Activated T-helper 1 cell treated with anti-CD3 and anti-CD28 coated beads, Interleukin-12 subunit alpha, Interleukin-12 subunit beta, Interleukin-2, Interleukin-4 antibody, amounts not matched to agents 30 ng/mL and 10 ng/mL and 1 ng/mL, durations not matched to agents 14 hours and 24 hours and 36 hours (primary cell): ENCODE results near the gene WASHC2A. TPM values are rescaled to one million over a fixed set of nuclear protein-coding genes. Genes with fewer than 3 reads are reported as not detected.
"Not testable (repeated sequence)": the region's sequence is repeated elsewhere in the genome, so short reads cannot be mapped to it uniquely, and the experiment has no call there.

Experiments
- DNase-seq: peaks from one replicate; pipeline ENCODE4 v3.0.0; 2021; ENCODE audit warnings: low spot score
- H3K27ac Mint-ChIP-seq: one replicate; pipeline ENCODE4 v1.8.0; 2021; ENCODE audit warnings: mild to moderate bottlenecking, mixed read lengths
- H3K27me3 Mint-ChIP-seq: one replicate; pipeline ENCODE4 v1.8.0; 2022; ENCODE audit warnings: mild to moderate bottlenecking, moderate library complexity, mixed read lengths; ENCODE audit not compliant: insufficient read depth
- H3K36me3 Mint-ChIP-seq: one replicate; pipeline ENCODE4 v1.8.0; 2021; ENCODE audit warnings: low read depth, mixed read lengths
- H3K4me1 Mint-ChIP-seq: one replicate; pipeline ENCODE4 v1.8.0; 2021; ENCODE audit warnings: low read depth, mixed read lengths
- H3K4me3 Mint-ChIP-seq: one replicate; pipeline ENCODE4 v1.8.0; 2021; ENCODE audit warnings: mild to moderate bottlenecking, moderate library complexity, mixed read lengths
- H3K9me3 Mint-ChIP-seq: one replicate; pipeline ENCODE4 v1.8.0; 2021; ENCODE audit warnings: mixed read lengths
- intact Hi-C: fragments of 100-400 bp; cut with micrococcal nuclease; formaldehyde crosslinking; loops from one replicate; pipeline ENCODE4 v1.15.1; 2024
- total RNA-seq: library from RNA; stranded (reverse); gene quantifications from 2 replicates; pipeline ENCODE4 v1.2.3, GENCODE V29; 2022

The WASHC2A gene
- total RNA-seq, 1 donor from 2014 or later, result 26.8 TPM

DNA sequence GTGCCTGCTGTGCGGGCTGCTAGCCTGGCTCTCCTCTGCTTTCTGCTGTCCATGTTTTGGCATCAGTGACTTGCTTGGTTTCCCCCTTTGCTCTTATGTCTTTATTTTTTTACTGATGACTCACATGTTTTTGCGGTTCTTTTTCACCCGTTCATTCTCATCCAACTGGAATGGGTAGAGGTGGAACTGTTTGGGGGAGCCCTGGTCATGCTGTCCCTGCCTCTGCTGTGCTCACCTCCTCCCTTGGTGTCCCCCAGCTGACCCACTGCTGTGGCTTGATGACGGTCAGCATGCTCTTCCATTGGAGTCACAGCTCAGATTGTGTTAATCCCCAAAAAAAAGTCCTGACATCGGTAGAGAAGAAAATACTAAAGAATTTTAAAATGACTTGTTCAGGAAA, 26.9 kb downstream of the WASHC2A start:
- H3K4me1 Mint-ChIP-seq, DNase-seq, intact Hi-C loops, H3K27me3 Mint-ChIP-seq, H3K36me3 Mint-ChIP-seq, H3K4me3 Mint-ChIP-seq, H3K27ac Mint-ChIP-seq, H3K9me3 Mint-ChIP-seq: not testable (repeated sequence)

- H3K27me3 Mint-ChIP-seq, DNase-seq, H3K4me1 Mint-ChIP-seq, H3K4me3 Mint-ChIP-seq, H3K9me3 Mint-ChIP-seq, H3K27ac Mint-ChIP-seq, intact Hi-C loops, H3K36me3 Mint-ChIP-seq: not testable (repeated sequence)
Observed at GRCh38 chr10:50095402-50095801, 27.6 kb downstream of the WASHC2A start.

DNA sequence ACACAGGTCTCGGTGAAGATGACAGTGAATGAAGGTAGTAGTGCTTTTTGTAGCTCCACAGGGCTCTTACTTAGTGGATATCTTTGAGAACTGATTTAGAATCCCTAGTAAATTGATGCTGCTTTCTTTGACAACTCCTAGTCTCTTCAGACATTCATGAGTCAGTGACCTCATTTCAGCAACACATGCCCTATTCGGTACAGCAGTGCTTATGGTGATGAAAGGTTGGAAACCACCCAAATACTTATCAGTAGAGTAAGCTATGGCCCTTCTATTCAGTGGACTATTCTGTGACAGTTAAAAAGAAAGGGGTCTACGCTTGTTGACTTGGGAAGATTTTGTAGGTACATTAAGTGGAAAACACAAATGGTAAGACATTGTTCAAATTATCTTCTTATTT, 29.0 kb downstream of the WASHC2A start:
- H3K9me3 Mint-ChIP-seq, intact Hi-C loops, H3K27ac Mint-ChIP-seq, H3K27me3 Mint-ChIP-seq, H3K4me3 Mint-ChIP-seq, DNase-seq, H3K36me3 Mint-ChIP-seq, H3K4me1 Mint-ChIP-seq: not testable (repeated sequence)

DNA sequence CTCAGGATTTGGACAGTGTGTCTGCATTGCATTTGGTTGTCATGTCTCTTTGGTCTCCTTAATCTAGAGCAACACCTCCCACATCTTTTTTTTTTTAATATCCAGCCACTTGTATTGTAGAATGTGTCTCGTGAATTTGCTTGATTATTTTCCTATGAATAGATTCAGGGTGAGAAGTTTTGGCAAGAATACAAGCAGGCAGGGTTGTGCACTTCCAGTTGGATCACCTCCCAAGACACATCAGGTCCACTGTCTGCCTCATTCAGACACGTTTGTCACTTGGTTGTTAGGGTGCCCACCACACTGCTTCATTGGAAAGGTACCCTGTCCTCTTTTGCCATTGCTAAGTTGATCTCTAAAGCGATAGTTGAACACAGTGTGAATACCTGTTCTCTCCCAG, 30.9 kb downstream of the WASHC2A start:
- not testable (repeated sequence) for H3K4me3 Mint-ChIP-seq

DNA sequence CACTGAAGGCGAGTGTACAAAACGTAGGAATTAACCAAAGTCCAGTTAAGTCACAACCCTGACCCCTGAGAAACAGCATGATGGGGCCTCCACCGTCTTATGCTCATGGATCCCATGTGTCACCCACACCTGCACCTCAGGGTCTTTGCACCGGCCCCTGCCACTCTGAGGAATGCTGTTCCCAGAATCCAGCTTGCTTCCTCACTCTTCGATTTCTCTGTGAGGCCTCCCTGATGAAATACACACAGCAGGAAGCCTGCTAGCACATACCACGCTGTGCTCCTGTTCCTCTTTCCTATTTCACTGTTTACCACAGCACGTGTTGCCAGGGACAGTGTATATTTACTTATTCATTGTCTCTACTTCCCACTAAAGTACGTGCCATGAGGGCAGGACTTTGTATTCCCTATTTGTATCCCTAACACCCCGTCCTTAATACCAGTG, 33.4 kb downstream of the WASHC2A start:
- DNase-seq, intact Hi-C loops, H3K4me3 Mint-ChIP-seq, H3K4me1 Mint-ChIP-seq, H3K27ac Mint-ChIP-seq, H3K9me3 Mint-ChIP-seq, H3K36me3 Mint-ChIP-seq, H3K27me3 Mint-ChIP-seq: not testable (repeated sequence)

More for the DNA sequence above, 30.9 kb downstream of the WASHC2A start:
- H3K9me3 Mint-ChIP-seq, H3K36me3 Mint-ChIP-seq, H3K4me1 Mint-ChIP-seq, H3K27me3 Mint-ChIP-seq, H3K27ac Mint-ChIP-seq, intact Hi-C loops, DNase-seq: not testable (repeated sequence)

- H3K4me3 Mint-ChIP-seq, H3K9me3 Mint-ChIP-seq, H3K36me3 Mint-ChIP-seq, H3K27ac Mint-ChIP-seq, intact Hi-C loops, H3K27me3 Mint-ChIP-seq, H3K4me1 Mint-ChIP-seq, DNase-seq: not testable (repeated sequence)
Observed at GRCh38 chr10:50101747-50102146, 34.0 kb downstream of the WASHC2A start.

- H3K4me3 Mint-ChIP-seq, intact Hi-C loops, DNase-seq, H3K9me3 Mint-ChIP-seq, H3K27me3 Mint-ChIP-seq, H3K27ac Mint-ChIP-seq, H3K4me1 Mint-ChIP-seq, H3K36me3 Mint-ChIP-seq: not testable (repeated sequence)
Observed at GRCh38 chr10:50102267-50102666, 34.5 kb downstream of the WASHC2A start.

DNA sequence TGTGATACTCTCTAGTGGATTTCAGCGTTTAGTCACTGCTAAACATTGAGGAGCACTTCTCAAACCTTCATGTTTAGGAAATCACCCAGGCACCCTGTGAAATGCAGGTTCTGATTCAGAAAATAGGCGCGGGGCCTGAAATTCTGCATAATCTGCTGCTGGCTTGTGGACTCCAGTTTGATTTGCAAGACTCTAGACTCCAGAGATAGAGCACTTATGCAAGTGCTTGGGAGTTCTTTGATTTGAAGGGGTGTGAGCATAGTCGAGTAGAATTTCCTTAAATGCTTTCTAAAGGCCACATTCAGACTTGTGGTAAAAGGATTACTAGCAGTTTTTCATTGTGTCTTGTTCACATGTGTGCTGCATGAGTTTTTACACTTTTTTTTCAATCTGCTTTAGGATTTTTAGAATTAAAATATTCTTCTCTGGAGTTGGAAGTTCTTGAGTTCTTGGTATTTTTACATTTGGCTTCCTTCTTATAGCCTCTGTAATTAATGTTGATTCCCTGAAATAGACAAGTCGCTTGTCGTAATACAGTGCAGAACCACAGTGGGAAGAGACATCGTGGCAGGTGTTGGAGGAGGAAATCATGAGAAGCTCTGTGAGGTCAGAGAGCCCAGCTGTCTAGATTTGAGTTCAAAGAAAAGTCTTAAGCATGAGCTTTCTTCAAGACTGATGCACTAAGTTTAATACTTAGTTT, 41.4 kb downstream of the WASHC2A start:
- H3K27ac Mint-ChIP-seq, H3K36me3 Mint-ChIP-seq, H3K27me3 Mint-ChIP-seq, H3K4me1 Mint-ChIP-seq, intact Hi-C loops, H3K9me3 Mint-ChIP-seq, H3K4me3 Mint-ChIP-seq, DNase-seq: not testable (repeated sequence)

GRCh38 chr10:50112419-50113112, 44.8 kb downstream of the WASHC2A start:
- DNase-seq, H3K9me3 Mint-ChIP-seq, H3K27me3 Mint-ChIP-seq, intact Hi-C loops, H3K36me3 Mint-ChIP-seq, H3K4me3 Mint-ChIP-seq, H3K4me1 Mint-ChIP-seq, H3K27ac Mint-ChIP-seq: not testable (repeated sequence)

DNA sequence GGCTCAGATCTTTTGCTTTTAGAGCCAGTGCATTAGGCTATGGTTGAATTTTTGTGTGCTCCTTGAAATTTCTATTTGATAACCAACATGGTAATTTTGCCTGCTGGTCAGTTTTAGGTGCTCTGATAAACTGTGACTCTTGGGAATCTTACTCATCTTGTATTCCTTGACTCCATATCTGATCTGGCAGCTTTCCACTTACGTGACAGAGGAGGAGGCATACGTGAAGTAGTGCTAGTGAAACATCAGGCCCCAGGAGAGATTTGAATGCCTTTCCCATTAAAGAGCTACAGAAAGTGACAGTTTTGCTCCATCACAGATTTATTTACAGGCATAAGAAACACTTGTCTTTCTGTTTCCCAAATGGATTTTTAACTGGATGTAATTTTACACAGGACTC, 59.0 kb downstream of the WASHC2A start:
- DNase-seq, H3K4me1 Mint-ChIP-seq, H3K27ac Mint-ChIP-seq, intact Hi-C loops, H3K4me3 Mint-ChIP-seq, H3K27me3 Mint-ChIP-seq, H3K9me3 Mint-ChIP-seq: not testable (repeated sequence)
- peaks cover 11% of the 10 kb centered on the region for H3K36me3 Mint-ChIP-seq

GRCh38 chr10:50127770-50128292, 60.1 kb downstream of the WASHC2A start:
- H3K4me1 Mint-ChIP-seq, H3K4me3 Mint-ChIP-seq, intact Hi-C loops, H3K9me3 Mint-ChIP-seq, H3K27ac Mint-ChIP-seq, DNase-seq, H3K27me3 Mint-ChIP-seq: not testable (repeated sequence)
- H3K36me3 Mint-ChIP-seq, result peaks cover 16% of the 10 kb centered on the region

GRCh38 chr10:50131245-50131965, 63.7 kb downstream of the WASHC2A start:
- intact Hi-C loops, H3K4me1 Mint-ChIP-seq, H3K9me3 Mint-ChIP-seq, H3K27ac Mint-ChIP-seq, DNase-seq, H3K4me3 Mint-ChIP-seq, H3K27me3 Mint-ChIP-seq: not testable (repeated sequence)
- peaks cover 20% of the 10 kb centered on the region for H3K36me3 Mint-ChIP-seq

DNA sequence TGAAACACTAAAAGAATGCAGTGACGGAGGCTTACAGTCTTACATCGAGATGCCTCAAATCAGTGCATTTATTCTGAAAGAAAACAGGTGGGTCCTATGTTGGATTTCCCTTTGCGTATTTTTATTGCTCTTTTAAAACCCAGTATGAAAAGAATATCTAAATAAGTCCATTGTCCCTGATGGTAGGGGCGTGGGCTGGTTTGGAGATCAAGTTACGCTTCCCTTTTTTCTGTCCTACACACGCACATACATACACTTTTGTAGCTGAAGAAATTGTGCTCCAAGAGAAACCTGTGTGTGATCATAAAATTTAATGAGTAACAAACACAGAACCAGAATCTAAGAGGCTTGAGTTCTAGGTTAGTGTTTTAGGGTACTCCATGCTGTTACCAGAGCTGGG, 64.6 kb downstream of the WASHC2A start:
- DNase-seq, H3K27me3 Mint-ChIP-seq, H3K27ac Mint-ChIP-seq, intact Hi-C loops, H3K9me3 Mint-ChIP-seq, H3K4me1 Mint-ChIP-seq, H3K4me3 Mint-ChIP-seq: not testable (repeated sequence)
- peaks cover 19% of the 10 kb centered on the region for H3K36me3 Mint-ChIP-seq
